ENCODE results near the gene TAF4.

Gene TAF4

GRCh38 chr20:61953037-61954021 lies 112.4 kb downstream of the TAF4 start:
- no peak overlapping the region for H2AFZ ChIP-seq (ENCODE audit: low read depth, low read length, severe bottlenecking)
- no peaks in the 10 kb centered on the region for H3F3A ChIP-seq (ENCODE audit: insufficient read depth)
- H3K36me3 ChIP-seq (ENCODE audit: low read length) = no peaks in the 10 kb centered on the region
- H3K9ac ChIP-seq (ENCODE audit: low read length) = no peak overlapping the region
- no peak overlapping the region for H3K4me2 ChIP-seq (ENCODE audit: low read depth, low read length, poor library complexity, severe bottlenecking)
- H3K79me2 ChIP-seq (ENCODE audit: insufficient read depth, low read length) = no peaks in the 10 kb centered on the region
- no peaks in the 10 kb centered on the region for H4K20me1 ChIP-seq (ENCODE audit: low read depth, low read length)
- no peaks in the 10 kb centered on the region for H3K27me3 ChIP-seq (ENCODE audit: low read length)
- TF ChIP-seq CTCF (IDR thresholded peaks at IDR 0.05; ENCODE audit: insufficient read depth, low read length, poor library complexity, severe bottlenecking) = no peak
- TF ChIP-seq EZH2phosphoT487 (conservative IDR thresholded peaks at IDR 0.05; ENCODE audit: low read length) = no peak
- no peaks in the 10 kb centered on the region for H3K9me3 ChIP-seq (ENCODE audit: insufficient read depth, low read length)
- H3K27ac ChIP-seq (ENCODE audit: low read depth, low read length) = no peak overlapping the region
- no peak overlapping the region for H3K4me3 ChIP-seq (ENCODE audit: insufficient read depth, low read length, poor library complexity, severe bottlenecking)
- H3K9me2 ChIP-seq (replicated peaks; ENCODE audit: insufficient read depth, low read length) = no peaks in the 10 kb centered on the region

GRCh38 chr20:61951695-61952533 lies 113.8 kb downstream of the TAF4 start:
- Histone ChIP-seq H3K9me2 (replicated peaks; ENCODE audit: insufficient read depth, low read length) (no peaks in the 10 kb centered on the region), H3K4me3 (ENCODE audit: insufficient read depth, low read length, poor library complexity, severe bottlenecking) (no peak overlapping the region), H3K36me3 (ENCODE audit: low read length) (no peaks in the 10 kb centered on the region), H3K9me3 (ENCODE audit: insufficient read depth, low read length) (no peaks in the 10 kb centered on the region), H3K27ac (ENCODE audit: low read depth, low read length) (no peak overlapping the region), H3K27me3 (ENCODE audit: low read length) (no peaks in the 10 kb centered on the region), H3F3A (ENCODE audit: insufficient read depth) (no peaks in the 10 kb centered on the region), H3K4me2 (ENCODE audit: low read depth, low read length, poor library complexity, severe bottlenecking) (no peak overlapping the region), H3K9ac (ENCODE audit: low read length) (no peak overlapping the region), H4K20me1 (ENCODE audit: low read depth, low read length) (no peaks in the 10 kb centered on the region), H2AFZ (ENCODE audit: low read depth, low read length, severe bottlenecking) (no peak overlapping the region), H3K79me2 (ENCODE audit: insufficient read depth, low read length) (no peaks in the 10 kb centered on the region)
- TF ChIP-seq EZH2phosphoT487 (conservative IDR thresholded peaks at IDR 0.05; ENCODE audit: low read length) = no peak
- no peak for TF ChIP-seq CTCF (IDR thresholded peaks at IDR 0.05; ENCODE audit: insufficient read depth, low read length, poor library complexity, severe bottlenecking)

- no peaks in the 10 kb centered on the region for H3K9me2 ChIP-seq (replicated peaks; ENCODE audit: insufficient read depth, low read length)
- H2AFZ ChIP-seq (ENCODE audit: low read depth, low read length, severe bottlenecking) = no peak overlapping the region
- H3K27ac ChIP-seq (ENCODE audit: low read depth, low read length) = no peak overlapping the region
- H3F3A ChIP-seq (ENCODE audit: insufficient read depth) = no peaks in the 10 kb centered on the region
- no peaks in the 10 kb centered on the region for H4K20me1 ChIP-seq (ENCODE audit: low read depth, low read length)
- H3K27me3 ChIP-seq (ENCODE audit: low read length) = no peaks in the 10 kb centered on the region
- H3K4me3 ChIP-seq (ENCODE audit: insufficient read depth, low read length, poor library complexity, severe bottlenecking) = no peak overlapping the region
- no peak for TF ChIP-seq EZH2phosphoT487 (conservative IDR thresholded peaks at IDR 0.05; ENCODE audit: low read length)
- TF ChIP-seq CTCF (IDR thresholded peaks at IDR 0.05; ENCODE audit: insufficient read depth, low read length, poor library complexity, severe bottlenecking) = no peak
- no peak overlapping the region for H3K9ac ChIP-seq (ENCODE audit: low read length)
- H3K4me2 ChIP-seq (ENCODE audit: low read depth, low read length, poor library complexity, severe bottlenecking) = no peak overlapping the region
- H3K36me3 ChIP-seq (ENCODE audit: low read length) = no peaks in the 10 kb centered on the region
- no peaks in the 10 kb centered on the region for H3K79me2 ChIP-seq (ENCODE audit: insufficient read depth, low read length)
- no peaks in the 10 kb centered on the region for H3K9me3 ChIP-seq (ENCODE audit: insufficient read depth, low read length)
Observed at GRCh38 chr20:61950641-61951071, 115.0 kb downstream of the TAF4 start.
